ENCODE data around the gene CAPS. TPM values are rescaled to one million over a fixed set of nuclear protein-coding genes. Genes with fewer than 3 reads are reported as not detected.

The CAPS gene
- total and polyA plus RNA-seq, 7 donors: 3.6 to 18.6 (median 8.4) TPM

GRCh38 chr19:5921516-5922160, 7.6 kb downstream of the CAPS start:
- 92 to 94% methylated on average over 21 of the region's 21 CpGs for WGBS, 2 donors
- Histone ChIP-seq H3K27me3 (no peaks in the 10 kb centered on the region), H3K9me3 (no peaks in the 10 kb centered on the region), H3K36me3 (peaks cover 64 to 95% (median 74%) of the 10 kb centered on the region in 4 donors), H3K4me3 (no peak overlapping the region), H3K4me1 (peaks cover 3 to 22% (median 16%) of the 10 kb centered on the region in 4 donors), H3K27ac (peak overlapping the region in 2 of 4 donors; percentile 10 to 61)
- intact Hi-C loops (cut with DNase I): no loop called here
- DNase-seq: no peak
- TF ChIP-seq POLR2AphosphoS5 (IDR thresholded peaks at IDR 0.05): peak in 1 of 4 donors; percentile 14
- TF ChIP-seq, protein P1, sequence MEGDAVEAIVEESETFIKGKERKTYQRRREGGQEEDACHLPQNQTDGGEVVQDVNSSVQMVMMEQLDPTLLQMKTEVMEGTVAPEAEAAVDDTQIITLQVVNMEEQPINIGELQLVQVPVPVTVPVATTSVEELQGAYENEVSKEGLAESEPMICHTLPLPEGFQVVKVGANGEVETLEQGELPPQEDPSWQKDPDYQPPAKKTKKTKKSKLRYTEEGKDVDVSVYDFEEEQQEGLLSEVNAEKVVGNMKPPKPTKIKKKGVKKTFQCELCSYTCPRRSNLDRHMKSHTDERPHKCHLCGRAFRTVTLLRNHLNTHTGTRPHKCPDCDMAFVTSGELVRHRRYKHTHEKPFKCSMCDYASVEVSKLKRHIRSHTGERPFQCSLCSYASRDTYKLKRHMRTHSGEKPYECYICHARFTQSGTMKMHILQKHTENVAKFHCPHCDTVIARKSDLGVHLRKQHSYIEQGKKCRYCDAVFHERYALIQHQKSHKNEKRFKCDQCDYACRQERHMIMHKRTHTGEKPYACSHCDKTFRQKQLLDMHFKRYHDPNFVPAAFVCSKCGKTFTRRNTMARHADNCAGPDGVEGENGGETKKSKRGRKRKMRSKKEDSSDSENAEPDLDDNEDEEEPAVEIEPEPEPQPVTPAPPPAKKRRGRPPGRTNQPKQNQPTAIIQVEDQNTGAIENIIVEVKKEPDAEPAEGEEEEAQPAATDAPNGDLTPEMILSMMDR (IDR thresholded peaks at IDR 0.05): no peak

GRCh38 chr19:5922161-5922545, 8.1 kb downstream of the CAPS start:
- no peak for DNase-seq
- TF ChIP-seq EP300 (IDR thresholded peaks at IDR 0.05) (no peak), POLR2AphosphoS5 (IDR thresholded peaks at IDR 0.05) (no peak), POLR2A (IDR thresholded peaks at IDR 0.05) (no peak)
- TF ChIP-seq, protein P1 (IDR thresholded peaks at IDR 0.05): no peak
- Histone ChIP-seq H3K27ac (peak overlapping the region in 1 of 4 donors; percentile 61), H3K27me3 (no peaks in the 10 kb centered on the region), H3K36me3 (peaks cover 60 to 94% (median 70%) of the 10 kb centered on the region in 4 donors), H3K9me3 (no peaks in the 10 kb centered on the region), H3K4me1 (peaks cover 3 to 27% (median 21%) of the 10 kb centered on the region in 4 donors), H3K4me3 (no peak overlapping the region)
- intact Hi-C loops (cut with DNase I): no loop called here
- WGBS, 2 donors: 93% methylated on average over 12 of the region's 12 CpGs

DNA sequence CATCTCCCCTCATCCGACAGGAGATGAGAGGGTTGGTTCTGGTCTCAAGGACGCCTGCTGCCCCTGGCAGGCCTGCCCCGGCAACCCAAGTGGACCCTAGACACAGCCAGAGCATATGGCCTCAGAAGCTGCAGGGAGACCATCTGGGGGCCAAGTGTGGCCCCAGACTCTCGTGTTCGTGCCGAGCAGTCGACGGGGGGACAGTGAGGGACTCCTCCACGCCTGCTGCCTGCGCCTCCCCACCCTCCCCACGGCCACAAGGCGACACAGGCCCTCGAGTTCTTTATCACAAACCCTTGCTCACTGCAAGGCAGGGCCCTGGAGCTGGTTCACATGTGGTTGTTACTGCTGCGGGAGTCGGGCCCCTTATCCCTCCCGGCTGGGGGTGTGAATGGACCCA, 9.3 kb downstream of the CAPS start:
- H3K27me3 ChIP-seq: no peaks in the 10 kb centered on the region
- no peak overlapping the region for H3K4me3 ChIP-seq
- peaks cover 3 to 39% (median 33%) of the 10 kb centered on the region in 4 donors for H3K4me1 ChIP-seq
- TF ChIP-seq, protein P1 (IDR thresholded peaks at IDR 0.05): no peak
- no peak for TF ChIP-seq POLR2AphosphoS5 (IDR thresholded peaks at IDR 0.05)
- TF ChIP-seq EP300 (IDR thresholded peaks at IDR 0.05): no peak
- no peak for TF ChIP-seq POLR2A (IDR thresholded peaks at IDR 0.05)
- peaks cover 50 to 92% (median 63%) of the 10 kb centered on the region in 4 donors for H3K36me3 ChIP-seq
- no peak for DNase-seq
- H3K27ac ChIP-seq: no peak overlapping the region
- no peaks in the 10 kb centered on the region for H3K9me3 ChIP-seq
- intact Hi-C loops (cut with DNase I): no loop called here
- WGBS, 2 donors: 96 to 97% methylated on average over 16 of the region's 16 CpGs

- Histone ChIP-seq H3K36me3 (peaks cover 44 to 92% (median 56%) of the 10 kb centered on the region in 4 donors), H3K27ac (peak overlapping the region; percentile 74 to 85 (median 80))
- intact Hi-C loops (cut with DNase I): no loop called here
Measured at GRCh38 chr19:5925830-5926427, 11.9 kb downstream of the CAPS start.

More at GRCh38 chr19:5925830-5926427, 11.9 kb downstream of the CAPS start:
- DNase-seq: no peak
- WGBS, 2 donors: 29 to 74% methylated on average over 18 of the region's 18 CpGs
- Histone ChIP-seq H3K9me3 (no peaks in the 10 kb centered on the region), H3K4me3 (no peak overlapping the region), H3K27me3 (no peaks in the 10 kb centered on the region), H3K4me1 (peaks cover 3 to 57% (median 33%) of the 10 kb centered on the region in 4 donors)
- no peak for TF ChIP-seq POLR2A (IDR thresholded peaks at IDR 0.05)
- TF ChIP-seq EP300 (IDR thresholded peaks at IDR 0.05): no peak
- TF ChIP-seq POLR2AphosphoS5 (IDR thresholded peaks at IDR 0.05): no peak
- TF ChIP-seq, protein P1 (IDR thresholded peaks at IDR 0.05): no peak
